GM12878 (cell line): Measurements from ENCODE around the gene PCIF1. TPM values are rescaled to one million over a fixed set of nuclear protein-coding genes. Genes with fewer than 3 reads are reported as not detected.

ENCODE experiments used
- ATAC-seq: fragments of 200-7000 bp; cut with Tn5 transposase; 3 replicates; pipeline ENCODE4 v1.9.1; 2020; ENCODE audit warnings: mild to moderate bottlenecking, moderate library complexity
- BruUV-seq: library from RNA; stranded (reverse); fragments of 400-500 nt; replicated peaks from 2 replicates; lab custom pipeline; 2021; lab: Mats Ljungman, UMichigan
- CTCF ChIA-PET: fragments of 300-600 bp; sonication (Branson Sonifier 250); formaldehyde crosslinking; extraction: SDS; loops from one replicate; lab custom pipeline; 2021; ENCODE audit warnings: inconsistent platforms; lab: Yijun Ruan, JAX
- POLR2A ChIA-PET: fragments of 350-600 bp; formaldehyde crosslinking; extraction: SDS; loops from one replicate; lab custom pipeline; 2021; ENCODE audit warnings: inconsistent platforms; lab: Charles Lee
- RAD21 ChIA-PET: fragments of 300-600 bp; sonication (Branson Sonifier 250); formaldehyde crosslinking; loops from one replicate; lab custom pipeline; 2023; ENCODE audit warnings: antibody characterized with exemption; ENCODE audit not compliant: unreplicated experiment; lab: Charles Lee
- SMC1A ChIA-PET: fragments of 300-600 bp; sonication (Branson Sonifier 250); formaldehyde crosslinking; loops from one replicate; lab custom pipeline; 2023; ENCODE audit not compliant: unreplicated experiment, uncharacterized antibody; lab: Charles Lee
- DNase-seq: peaks from one replicate; pipeline ENCODE4 v3.0.0-alpha.2; 2011; ENCODE audit warnings: low read depth, low spot score
- FAIRE-seq: peaks from 3 replicates; lab custom pipeline; 2011; peaks lifted over from hg19 to GRCh38; lab: Jason Lieb, UNC
- H2AFZ ChIP-seq: 2 replicates; pipeline ENCODE4 v1.6.0; 2011; ENCODE audit warnings: low read depth, low read length, control low read depth; ENCODE audit not compliant: control insufficient read depth
- H3K27ac ChIP-seq: 2 replicates; pipeline ENCODE4 v1.5.1; 2011; ENCODE audit warnings: control low read depth; ENCODE audit not compliant: control insufficient read depth, insufficient read depth
- H3K27me3 ChIP-seq, 2 experiments: replicated peaks in 1 of 2; 2 replicates each; pipeline versions ENCODE4 v1.6.0 to v1.6.1; 2011; ENCODE audit warnings: low read length in 1 of 2; ENCODE audit not compliant: control insufficient read depth in 2 of 2, insufficient read depth in 2 of 2
- H3K36me3 ChIP-seq, 2 experiments: 2 replicates each; pipeline ENCODE4 v1.5.1; 2011; ENCODE audit warnings: low read length in 1 of 2; ENCODE audit not compliant: control insufficient read depth in 2 of 2, insufficient read depth in 2 of 2
- H3K4me1 ChIP-seq: 2 replicates; pipeline ENCODE4 v1.6.1; 2011; ENCODE audit warnings: mild to moderate bottlenecking, low read length, moderate library complexity, mixed read lengths; ENCODE audit not compliant: control insufficient read depth, insufficient read depth
- H3K4me2 ChIP-seq: 2 replicates; pipeline ENCODE4 v1.6.0; 2011; ENCODE audit warnings: control low read depth; ENCODE audit not compliant: control insufficient read depth, insufficient read depth
- H3K4me3 ChIP-seq: fragments of 200-600 bp; sonication (generic); 2 replicates; pipeline ENCODE4 v1.5.1; 2016
- H3K79me2 ChIP-seq: 2 replicates; pipeline ENCODE4 v1.6.0; 2011; ENCODE audit warnings: low read length; ENCODE audit not compliant: control insufficient read depth, insufficient read depth
- H3K9ac ChIP-seq: 2 replicates; pipeline ENCODE4 v1.8.0; 2011; ENCODE audit warnings: low read length, control low read depth, mixed read lengths; ENCODE audit not compliant: control insufficient read depth, insufficient read depth
- H3K9me3 ChIP-seq: replicated peaks from 3 replicates; pipeline ENCODE4 v1.5.1; 2011; ENCODE audit warnings: mild to moderate bottlenecking, low read length; ENCODE audit not compliant: control insufficient read depth, insufficient read depth
- H4K20me1 ChIP-seq: 2 replicates; pipeline ENCODE4 v1.6.0; 2011; ENCODE audit not compliant: control insufficient read depth, insufficient read depth
- ASH2L ChIP-seq: fragments of 300-600, 200-600 bp; sonication (generic); IDR thresholded peaks from 2 replicates; pipeline ENCODE4 v1.6.1; 2017; ENCODE audit warnings: low read depth, mild to moderate bottlenecking, borderline replicate concordance
- ATF7 ChIP-seq: fragments of 450-650 bp; IDR thresholded peaks from 2 replicates; pipeline ENCODE4 v1.6.1; 2016; ENCODE audit warnings: low read depth, mild to moderate bottlenecking
- BHLHE40 ChIP-seq, 2 experiments: fragments of 450-650 bp in 1 of 2; IDR thresholded peaks; 2 replicates each; pipeline ENCODE4 v1.6.1; 2011 to 2017; ENCODE audit warnings: low read depth in 2 of 2, borderline replicate concordance in 1 of 2, improper control_type of control experiment in 1 of 2, low read length in 1 of 2, mild to moderate bottlenecking in 1 of 2
- GATAD2B ChIP-seq: fragments of 450-650 bp; conservative IDR thresholded peaks from 2 replicates; pipeline ENCODE4 v1.6.1; 2017; ENCODE audit warnings: low read depth, mild to moderate bottlenecking, moderate library complexity
- MAX ChIP-seq: IDR thresholded peaks from 2 replicates; pipeline ENCODE4 v1.6.1; 2012; ENCODE audit warnings: low read depth, low read length, improper control_type of control experiment
- MEF2B ChIP-seq: fragments of 450-650 bp; IDR thresholded peaks from 2 replicates; pipeline ENCODE4 v1.6.1; 2018; ENCODE audit warnings: mild to moderate bottlenecking, moderate library complexity; ENCODE audit not compliant: partially characterized antibody, poor library complexity, severe bottlenecking
- MYC ChIP-seq: IDR thresholded peaks from 2 replicates; pipeline ENCODE4 v1.6.1; 2011; ENCODE audit warnings: mild to moderate bottlenecking, low read length, moderate library complexity, inconsistent platforms; ENCODE audit not compliant: insufficient read depth, insufficient replicate concordance, insufficient read length, severe bottlenecking
- POU2F2 ChIP-seq: IDR thresholded peaks from 3 replicates; pipeline ENCODE4 v1.6.1; 2011; ENCODE audit warnings: low read depth, mild to moderate bottlenecking, low read length, borderline replicate concordance
- RAD51 ChIP-seq: fragments of 450-650 bp; IDR thresholded peaks from 2 replicates; pipeline ENCODE4 v1.6.1; 2016; ENCODE audit warnings: moderate library complexity, mild to moderate bottlenecking, inconsistent platforms
- RBBP5 ChIP-seq: fragments of 200-600 bp; sonication (generic); conservative IDR thresholded peaks from 2 replicates; pipeline ENCODE4 v1.6.1; 2016
- SKIL ChIP-seq: fragments of 450-650 bp; IDR thresholded peaks from 2 replicates; pipeline ENCODE4 v1.6.1; 2017; ENCODE audit warnings: mild to moderate bottlenecking, low read depth, inconsistent platforms; ENCODE audit not compliant: poor library complexity, severe bottlenecking
- SP1 ChIP-seq: IDR thresholded peaks from one replicate; pipeline ENCODE4 v1.6.1; 2011; ENCODE audit warnings: low read depth, low read length
- STAT1 ChIP-seq: fragments of 450-650 bp; conservative IDR thresholded peaks from 2 replicates; pipeline ENCODE4 v1.6.1; 2014; ENCODE audit warnings: antibody characterized with exemption, mild to moderate bottlenecking
- TARDBP ChIP-seq: IDR thresholded peaks from 2 replicates; pipeline ENCODE4 v1.6.1; 2016; ENCODE audit warnings: borderline replicate concordance
- ZBED1 ChIP-seq: IDR thresholded peaks from 2 replicates; pipeline ENCODE4 v1.6.1; 2016; ENCODE audit warnings: borderline replicate concordance
- ZNF217 ChIP-seq: fragments of 450-650 bp; IDR thresholded peaks from 2 replicates; pipeline ENCODE4 v1.6.1; 2017; ENCODE audit warnings: antibody characterized with exemption, mild to moderate bottlenecking
- ZNF24 ChIP-seq: fragments of 450-650 bp; IDR thresholded peaks from 2 replicates; pipeline ENCODE4 v1.6.1; 2017; ENCODE audit warnings: antibody characterized with exemption, mild to moderate bottlenecking
- ZSCAN29 ChIP-seq: fragments of 450-650 bp; IDR thresholded peaks from 2 replicates; pipeline ENCODE4 v1.6.1; 2017; ENCODE audit warnings: mild to moderate bottlenecking, moderate library complexity
- WGBS: methylation state at CpG from one replicate; pipeline ENCODE4 v1.1.6; 2016; ENCODE audit warnings: low lambda C conversion rate; ENCODE audit not compliant: insufficient replicate concordance, insufficient coverage; ENCODE audit errors: missing lambda C conversion rate; 5-methylcytosine and 5-hydroxymethylcytosine counted together
- in situ Hi-C: fragments of 300-500 bp; cut with MboI; formaldehyde crosslinking; loops from 9 replicates; pipeline ENCODE4 v1.14.3; 2018; ENCODE audit warnings: mixed read lengths
- intact Hi-C: fragments of 100-400 bp; cut with micrococcal nuclease; formaldehyde crosslinking; loops from one replicate; pipeline ENCODE4 v1.14.2; 2022; ENCODE audit not compliant: unreplicated experiment
- polyA plus RNA-seq, 11 experiments: library from polyadenylated mRNA; depleted of rRNA in 4 of 11; unstranded in 6 of 11; stranded (reverse) in 5 of 11; fragments of >200 nt; fragmentation: Nextera tagmentation in 4 of 11; fragmentation: Illumina TruSeq in 1 of 11; extraction: Ambion mirVana in 4 of 11; extraction: Trizol in 1 of 11; gene quantifications; 1 replicate in 1 of 11; 2 replicates in 10 of 11; pipeline versions ENCODE4 v1.2.1 to v1.2.3, GENCODE V29; 2011 to 2016; ENCODE audit warnings: inconsistent platforms in 2 of 11, missing spikeins in 2 of 11, low read depth in 1 of 11
- total RNA-seq, 4 experiments: library from RNA; depleted of rRNA in 3 of 4; stranded (reverse); fragments of >200 nt in 3 of 4; fragmentation: Illumina TruSeq in 1 of 4; extraction: Trizol in 1 of 4; gene quantifications; 2 replicates each; pipeline versions ENCODE4 v1.2.1 to v1.2.3, GENCODE V29; 2013 to 2021
- TF ChIP-seq, protein P1 (sequence below): IDR thresholded peaks from 2 replicates; pipeline ENCODE4 v1.6.1; 2011; ENCODE audit warnings: mild to moderate bottlenecking, low read depth, low read length, moderate library complexity; ENCODE audit not compliant: insufficient replicate concordance

PCIF1 gene
- total and polyA plus RNA-seq, 10 of the 15 experiments (the other 5 are each of a cell fraction or from before 2014, with no cell fraction given) = 8.4 to 32.9 (median 17.6) TPM

DNA sequence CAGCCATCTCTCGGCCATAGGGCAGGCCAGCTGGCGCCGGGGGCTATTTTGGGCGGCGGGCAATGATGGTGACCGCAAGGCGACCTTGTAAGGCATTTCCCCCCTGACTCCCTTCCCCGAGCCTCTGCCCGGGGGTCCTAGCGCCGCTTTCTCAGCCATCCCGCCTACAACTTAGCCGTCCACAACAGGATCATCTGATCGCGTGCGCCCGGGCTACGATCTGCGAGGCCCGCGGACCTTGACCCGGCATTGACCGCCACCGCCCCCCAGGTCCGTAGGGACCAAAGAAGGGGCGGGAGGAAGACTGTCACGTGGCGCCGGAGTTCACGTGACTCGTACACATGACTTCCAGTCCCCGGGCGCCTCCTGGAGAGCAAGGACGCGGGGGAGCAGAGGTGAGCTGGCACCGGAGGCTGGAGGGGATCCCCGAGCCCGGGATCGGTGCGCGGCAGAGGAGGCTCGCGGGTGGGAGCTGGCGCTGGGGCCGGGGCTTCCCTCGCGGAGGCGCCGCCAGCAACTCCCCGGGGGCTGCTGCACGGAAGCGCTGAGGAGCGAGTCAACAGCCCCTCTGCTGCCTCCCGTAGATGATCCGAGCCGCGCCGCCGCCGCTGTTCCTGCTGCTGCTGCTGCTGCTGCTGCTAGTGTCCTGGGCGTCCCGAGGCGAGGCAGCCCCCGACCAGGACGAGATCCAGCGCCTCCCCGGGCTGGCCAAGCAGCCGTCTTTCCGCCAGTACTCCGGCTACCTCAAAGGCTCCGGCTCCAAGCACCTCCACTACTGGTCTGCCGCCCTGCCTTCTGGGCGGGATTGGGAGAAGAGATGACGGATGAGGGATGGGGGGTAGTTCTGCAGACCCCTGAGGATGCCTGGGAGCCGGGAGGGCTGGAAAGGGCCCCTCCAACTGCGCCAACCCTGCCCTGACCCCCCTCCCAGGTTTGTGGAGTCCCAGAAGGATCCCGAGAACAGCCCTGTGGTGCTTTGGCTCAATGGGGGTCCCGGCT is 43.2 kb upstream of the PCIF1 start, which contains the start of the genes CTSA and NEURL2:
TSS of gene CTSA (plus strand) at position 351 of the 999 bp plus-strand sequence. CDS start at position 585, 234 bp downstream.
TSS of gene NEURL2 (minus strand) at position 224 of the 999 bp plus-strand sequence. CDS start at position 7, 217 bp downstream.
- CTCF ChIA-PET = interaction anchor here (0.8 to 3.0 kb wide), 9 partner anchors 10 to 92 kb away, joined by 4 to 38 read pairs (median 5); partner anchors contain the start of genes PCIF1, UBE2C and ZSWIM1
- RAD21 ChIA-PET = interaction anchor here (1.0 to 3.4 kb wide), 6 partner anchors 10 to 78 kb away, joined by 3 to 25 read pairs (median 6); partner anchors contain the start of gene ZSWIM1
- H3K27me3 ChIP-seq = no peaks in the 10 kb centered on the region
- H3K9me3 ChIP-seq = no peaks in the 10 kb centered on the region
- DNase-seq = peak; percentile 51
- H3K9ac ChIP-seq = peak within 1 kb of the TSS; percentile 81
- H3K4me3 ChIP-seq = peak within 1 kb of the TSS; percentile 83
- FAIRE-seq = peak; percentile 91
- H3K4me1 ChIP-seq = peaks cover 22% of the 10 kb centered on the region
- peak within 1 kb of the TSS; percentile 98 for H3K4me2 ChIP-seq
- intact Hi-C loops (loop anchor here (1.0 to 5.0 kb wide), 4 partner anchors 19 to 81 kb away; partner anchors contain the start of genes ACOT8, PCIF1, ZNF335 and ZSWIM3), in situ Hi-C loops (no loop called here)
- no peaks in the 10 kb centered on the region for H4K20me1 ChIP-seq
- peak; percentile 87 for ATAC-seq
- peak within 1 kb of the TSS; percentile 75 for H3K27ac ChIP-seq
- H2AFZ ChIP-seq = peak within 1 kb of the TSS; percentile 87
- H3K36me3 ChIP-seq = peaks cover 0 to 4% of the 10 kb centered on the region in 2 experiments; a peak in 2 of 4 replicates
- 1% methylated on average over 78 of the region's 78 CpGs for WGBS
- SMC1A ChIA-PET = interaction anchor here (1.1 to 2.8 kb wide), 8 partner anchors 9 to 93 kb away, joined by 3 to 12 read pairs (median 4); partner anchors contain the start of genes PLTP and ZSWIM1
- POLR2A ChIA-PET = interaction anchor here (0.5 to 2.4 kb wide), 10 partner anchors 10 to 79 kb away, joined by 3 to 19 read pairs (median 4); partner anchors contain the start of genes PCIF1 and ZSWIM1
- H3K79me2 ChIP-seq = peaks cover 4% of the 10 kb centered on the region
- BruUV-seq = no TSS peak
- peak; percentile 86 for TF ChIP-seq STAT1
- TF ChIP-seq BHLHE40 (IDR thresholded peaks at IDR 0.05; ENCODE audit: borderline replicate concordance in 1 of 2, low read depth in 2 of 2, low read length in 1 of 2) = peak; percentile 91 to 98
- peak; percentile 94 for TF ChIP-seq TARDBP
- TF ChIP-seq ZNF217 = no peak
- TF ChIP-seq GATAD2B = peak; percentile 74
- TF ChIP-seq SKIL = peak; percentile 80
- TF ChIP-seq, protein P1, sequence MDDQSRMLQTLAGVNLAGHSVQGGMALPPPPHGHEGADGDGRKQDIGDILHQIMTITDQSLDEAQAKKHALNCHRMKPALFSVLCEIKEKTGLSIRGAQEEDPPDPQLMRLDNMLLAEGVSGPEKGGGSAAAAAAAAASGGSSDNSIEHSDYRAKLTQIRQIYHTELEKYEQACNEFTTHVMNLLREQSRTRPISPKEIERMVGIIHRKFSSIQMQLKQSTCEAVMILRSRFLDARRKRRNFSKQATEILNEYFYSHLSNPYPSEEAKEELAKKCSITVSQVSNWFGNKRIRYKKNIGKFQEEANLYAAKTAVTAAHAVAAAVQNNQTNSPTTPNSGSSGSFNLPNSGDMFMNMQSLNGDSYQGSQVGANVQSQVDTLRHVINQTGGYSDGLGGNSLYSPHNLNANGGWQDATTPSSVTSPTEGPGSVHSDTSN = peak; percentile 5
- no peak; the same call in 1 of the 2 replicates for TF ChIP-seq ZSCAN29
- peak; percentile 98 for TF ChIP-seq MAX
- peak; percentile 39; the same call in 1 of the 3 replicates for TF ChIP-seq POU2F2
- peak; percentile 83 for TF ChIP-seq SP1
- peak; percentile 53; the same call in 1 of the 2 replicates for TF ChIP-seq ZNF24
- TF ChIP-seq RAD51 = peak; percentile 100
- no peak for TF ChIP-seq ASH2L
- 0 out of 2 replicates have a peak, but pooled peaks have one; percentile 37 for TF ChIP-seq ZBED1
- TF ChIP-seq MEF2B = peak; percentile 99
- TF ChIP-seq MYC = no peak
- TF ChIP-seq RBBP5 = no peak
- TF ChIP-seq ATF7 = peak; percentile 58; the same call in 1 of the 2 replicates
